ENCODE measurements around the gene GRIN1. TPM values are rescaled to one million over a fixed set of nuclear protein-coding genes. Genes with fewer than 3 reads are reported as not detected.

GRIN1 gene
- total and polyA plus RNA-seq, 2 of the 13 experiments (the other 11 are each of a cell fraction or from before 2014, with no cell fraction given) = 0.13 TPM; not detected in 1

DNA sequence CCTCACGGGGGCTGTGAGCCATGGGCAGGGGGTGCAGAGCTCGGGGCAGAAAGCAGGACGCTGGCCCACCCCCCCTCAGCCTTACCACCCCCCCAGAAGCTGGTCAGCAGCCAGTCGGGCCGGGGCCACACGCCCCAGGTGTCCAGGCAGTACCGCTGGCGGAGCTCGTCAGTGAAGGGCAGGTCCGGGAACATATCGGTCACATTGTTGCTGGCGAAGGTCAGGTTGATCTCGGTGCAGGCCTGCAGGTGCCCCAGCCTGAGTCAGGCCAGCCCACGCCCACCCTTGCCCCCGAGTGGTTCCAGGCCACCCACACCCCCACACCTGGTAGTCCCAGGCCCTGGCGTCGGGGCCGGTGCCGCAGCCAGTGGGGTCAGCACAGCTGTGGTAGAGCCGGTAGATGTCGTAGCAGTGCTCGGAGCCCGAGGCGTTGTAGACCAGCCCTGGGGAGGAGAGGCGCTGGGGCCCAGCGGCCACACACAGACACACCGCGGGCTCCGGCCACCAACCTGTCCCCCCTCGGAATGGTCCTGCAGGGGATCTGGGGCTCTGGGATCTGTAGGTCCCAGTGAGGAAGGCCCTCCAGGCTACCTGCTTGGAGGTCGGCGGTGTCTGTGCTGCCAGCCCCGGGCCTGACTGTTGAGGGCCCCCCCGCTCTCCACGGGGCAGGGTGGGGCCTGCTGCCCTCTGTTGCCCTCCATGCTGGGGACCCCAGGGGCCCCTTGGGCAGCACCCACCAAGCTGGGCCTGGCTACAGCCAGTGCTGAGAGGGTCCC lies 27.0 kb upstream of the GRIN1 start (continued):
- TF ChIP-seq, protein P1, sequence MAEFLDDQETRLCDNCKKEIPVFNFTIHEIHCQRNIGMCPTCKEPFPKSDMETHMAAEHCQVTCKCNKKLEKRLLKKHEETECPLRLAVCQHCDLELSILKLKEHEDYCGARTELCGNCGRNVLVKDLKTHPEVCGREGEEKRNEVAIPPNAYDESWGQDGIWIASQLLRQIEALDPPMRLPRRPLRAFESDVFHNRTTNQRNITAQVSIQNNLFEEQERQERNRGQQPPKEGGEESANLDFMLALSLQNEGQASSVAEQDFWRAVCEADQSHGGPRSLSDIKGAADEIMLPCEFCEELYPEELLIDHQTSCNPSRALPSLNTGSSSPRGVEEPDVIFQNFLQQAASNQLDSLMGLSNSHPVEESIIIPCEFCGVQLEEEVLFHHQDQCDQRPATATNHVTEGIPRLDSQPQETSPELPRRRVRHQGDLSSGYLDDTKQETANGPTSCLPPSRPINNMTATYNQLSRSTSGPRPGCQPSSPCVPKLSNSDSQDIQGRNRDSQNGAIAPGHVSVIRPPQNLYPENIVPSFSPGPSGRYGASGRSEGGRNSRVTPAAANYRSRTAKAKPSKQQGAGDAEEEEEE (CRISPR knock-in tag; IDR thresholded peaks at IDR 0.05; ENCODE audit: borderline replicate concordance) = no peak
- TF ChIP-seq, protein P2, sequence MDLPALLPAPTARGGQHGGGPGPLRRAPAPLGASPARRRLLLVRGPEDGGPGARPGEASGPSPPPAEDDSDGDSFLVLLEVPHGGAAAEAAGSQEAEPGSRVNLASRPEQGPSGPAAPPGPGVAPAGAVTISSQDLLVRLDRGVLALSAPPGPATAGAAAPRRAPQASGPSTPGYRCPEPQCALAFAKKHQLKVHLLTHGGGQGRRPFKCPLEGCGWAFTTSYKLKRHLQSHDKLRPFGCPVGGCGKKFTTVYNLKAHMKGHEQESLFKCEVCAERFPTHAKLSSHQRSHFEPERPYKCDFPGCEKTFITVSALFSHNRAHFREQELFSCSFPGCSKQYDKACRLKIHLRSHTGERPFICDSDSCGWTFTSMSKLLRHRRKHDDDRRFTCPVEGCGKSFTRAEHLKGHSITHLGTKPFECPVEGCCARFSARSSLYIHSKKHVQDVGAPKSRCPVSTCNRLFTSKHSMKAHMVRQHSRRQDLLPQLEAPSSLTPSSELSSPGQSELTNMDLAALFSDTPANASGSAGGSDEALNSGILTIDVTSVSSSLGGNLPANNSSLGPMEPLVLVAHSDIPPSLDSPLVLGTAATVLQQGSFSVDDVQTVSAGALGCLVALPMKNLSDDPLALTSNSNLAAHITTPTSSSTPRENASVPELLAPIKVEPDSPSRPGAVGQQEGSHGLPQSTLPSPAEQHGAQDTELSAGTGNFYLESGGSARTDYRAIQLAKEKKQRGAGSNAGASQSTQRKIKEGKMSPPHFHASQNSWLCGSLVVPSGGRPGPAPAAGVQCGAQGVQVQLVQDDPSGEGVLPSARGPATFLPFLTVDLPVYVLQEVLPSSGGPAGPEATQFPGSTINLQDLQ (CRISPR knock-in tag; IDR thresholded peaks at IDR 0.05) = no peak
- no peak for TF ChIP-seq TBL1XR1 (IDR thresholded peaks at IDR 0.05; ENCODE audit: borderline replicate concordance, low read length, partially characterized antibody)
- no peak for TF ChIP-seq JARID2 (CRISPR knock-in tag; IDR thresholded peaks at IDR 0.05; ENCODE audit: insufficient replicate concordance)
- peak; percentile 76 for TF ChIP-seq ZC3H13 (CRISPR knock-in tag; IDR thresholded peaks at IDR 0.05)
- TF ChIP-seq, protein P3, sequence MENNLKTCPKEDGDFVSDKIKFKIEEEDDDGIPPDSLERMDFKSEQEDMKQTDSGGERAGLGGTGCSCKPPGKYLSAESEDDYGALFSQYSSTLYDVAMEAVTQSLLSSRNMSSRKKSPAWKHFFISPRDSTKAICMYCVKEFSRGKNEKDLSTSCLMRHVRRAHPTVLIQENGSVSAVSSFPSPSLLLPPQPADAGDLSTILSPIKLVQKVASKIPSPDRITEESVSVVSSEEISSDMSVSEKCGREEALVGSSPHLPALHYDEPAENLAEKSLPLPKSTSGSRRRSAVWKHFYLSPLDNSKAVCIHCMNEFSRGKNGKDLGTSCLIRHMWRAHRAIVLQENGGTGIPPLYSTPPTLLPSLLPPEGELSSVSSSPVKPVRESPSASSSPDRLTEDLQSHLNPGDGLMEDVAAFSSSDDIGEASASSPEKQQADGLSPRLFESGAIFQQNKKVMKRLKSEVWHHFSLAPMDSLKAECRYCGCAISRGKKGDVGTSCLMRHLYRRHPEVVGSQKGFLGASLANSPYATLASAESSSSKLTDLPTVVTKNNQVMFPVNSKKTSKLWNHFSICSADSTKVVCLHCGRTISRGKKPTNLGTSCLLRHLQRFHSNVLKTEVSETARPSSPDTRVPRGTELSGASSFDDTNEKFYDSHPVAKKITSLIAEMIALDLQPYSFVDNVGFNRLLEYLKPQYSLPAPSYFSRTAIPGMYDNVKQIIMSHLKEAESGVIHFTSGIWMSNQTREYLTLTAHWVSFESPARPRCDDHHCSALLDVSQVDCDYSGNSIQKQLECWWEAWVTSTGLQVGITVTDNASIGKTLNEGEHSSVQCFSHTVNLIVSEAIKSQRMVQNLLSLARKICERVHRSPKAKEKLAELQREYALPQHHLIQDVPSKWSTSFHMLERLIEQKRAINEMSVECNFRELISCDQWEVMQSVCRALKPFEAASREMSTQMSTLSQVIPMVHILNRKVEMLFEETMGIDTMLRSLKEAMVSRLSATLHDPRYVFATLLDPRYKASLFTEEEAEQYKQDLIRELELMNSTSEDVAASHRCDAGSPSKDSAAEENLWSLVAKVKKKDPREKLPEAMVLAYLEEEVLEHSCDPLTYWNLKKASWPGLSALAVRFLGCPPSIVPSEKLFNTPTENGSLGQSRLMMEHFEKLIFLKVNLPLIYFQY (CRISPR knock-in tag; IDR thresholded peaks at IDR 0.05; ENCODE audit: borderline replicate concordance) = no peak
- TF ChIP-seq ZNF225 (CRISPR knock-in tag; IDR thresholded peaks at IDR 0.05) = no peak
- no peak for TF ChIP-seq ZNF549 (CRISPR knock-in tag; IDR thresholded peaks at IDR 0.05)
- no peak for TF ChIP-seq SP1 (IDR thresholded peaks at IDR 0.05)
- no peak for TF ChIP-seq SP1 (CRISPR knock-in tag; IDR thresholded peaks at IDR 0.05)
- no peak for TF ChIP-seq TEAD2 (CRISPR knock-in tag; IDR thresholded peaks at IDR 0.05)
- no peak for TF ChIP-seq ZNF7 (CRISPR knock-in tag; IDR thresholded peaks at IDR 0.05)
- TF ChIP-seq ZNF263 (CRISPR knock-in tag; IDR thresholded peaks at IDR 0.05) = no peak; the same call in 1 of the 2 replicates
- TF ChIP-seq SP140L (CRISPR knock-in tag; IDR thresholded peaks at IDR 0.05; ENCODE audit: borderline replicate concordance) = no peak
- TF ChIP-seq, protein P4, sequence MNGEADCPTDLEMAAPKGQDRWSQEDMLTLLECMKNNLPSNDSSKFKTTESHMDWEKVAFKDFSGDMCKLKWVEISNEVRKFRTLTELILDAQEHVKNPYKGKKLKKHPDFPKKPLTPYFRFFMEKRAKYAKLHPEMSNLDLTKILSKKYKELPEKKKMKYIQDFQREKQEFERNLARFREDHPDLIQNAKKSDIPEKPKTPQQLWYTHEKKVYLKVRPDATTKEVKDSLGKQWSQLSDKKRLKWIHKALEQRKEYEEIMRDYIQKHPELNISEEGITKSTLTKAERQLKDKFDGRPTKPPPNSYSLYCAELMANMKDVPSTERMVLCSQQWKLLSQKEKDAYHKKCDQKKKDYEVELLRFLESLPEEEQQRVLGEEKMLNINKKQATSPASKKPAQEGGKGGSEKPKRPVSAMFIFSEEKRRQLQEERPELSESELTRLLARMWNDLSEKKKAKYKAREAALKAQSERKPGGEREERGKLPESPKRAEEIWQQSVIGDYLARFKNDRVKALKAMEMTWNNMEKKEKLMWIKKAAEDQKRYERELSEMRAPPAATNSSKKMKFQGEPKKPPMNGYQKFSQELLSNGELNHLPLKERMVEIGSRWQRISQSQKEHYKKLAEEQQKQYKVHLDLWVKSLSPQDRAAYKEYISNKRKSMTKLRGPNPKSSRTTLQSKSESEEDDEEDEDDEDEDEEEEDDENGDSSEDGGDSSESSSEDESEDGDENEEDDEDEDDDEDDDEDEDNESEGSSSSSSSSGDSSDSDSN (CRISPR knock-in tag; IDR thresholded peaks at IDR 0.05) = peak; percentile 86
- no peak for TF ChIP-seq CBX5 (CRISPR knock-in tag; IDR thresholded peaks at IDR 0.05; ENCODE audit: borderline replicate concordance)
- TF ChIP-seq ZBTB38 (CRISPR knock-in tag; IDR thresholded peaks at IDR 0.05) = peak; percentile 19; the same call in 1 of the 2 replicates
- TF ChIP-seq ZNF205 (CRISPR knock-in tag; IDR thresholded peaks at IDR 0.05) = no peak
- TF ChIP-seq MAF1 (CRISPR knock-in tag; IDR thresholded peaks at IDR 0.05; ENCODE audit: borderline replicate concordance) = no peak
- no peak for TF ChIP-seq ZNF367 (CRISPR knock-in tag; IDR thresholded peaks at IDR 0.05; ENCODE audit: borderline replicate concordance)

Data from HepG2 (cell line).